Lung (tissue), 12 donors: Measurements from ENCODE around the gene ITPA. TPM values are rescaled to one million over a fixed set of nuclear protein-coding genes. Genes with fewer than 3 reads are reported as not detected.

Experiments
- ATAC-seq: fragments of 200-7000 bp; cut with Tn5 transposase; one replicate; pipeline ENCODE4 v1.9.1; 2020; ENCODE audit warnings: moderate number of reproducible peaks; ENCODE audit not compliant: insufficient read depth, low FRiP score
- DNase-seq, 3 donors: peaks; one replicate each; pipeline ENCODE4 v3.0.0-alpha.2; 2013 to 2017
- H3K27ac ChIP-seq, 2 donors: one replicate each; pipeline ENCODE4 v1.5.1; 2013; ENCODE audit warnings: mild to moderate bottlenecking in 2 of 2, moderate library complexity in 2 of 2, control low read depth in 1 of 2, inconsistent platforms in 1 of 2, low read depth in 1 of 2, low read length in 1 of 2
- H3K27me3 ChIP-seq, 3 donors: one replicate each; pipeline ENCODE4 v1.5.1; 2013; ENCODE audit warnings: low read length in 2 of 3; ENCODE audit not compliant: control insufficient read depth in 3 of 3, insufficient read depth in 3 of 3
- H3K36me3 ChIP-seq, 4 donors: one replicate each; pipeline ENCODE4 v1.5.1; 2013; ENCODE audit warnings: low read length in 4 of 4, mild to moderate bottlenecking in 1 of 4, moderate library complexity in 1 of 4; ENCODE audit not compliant: control insufficient read depth in 4 of 4, insufficient read depth in 4 of 4
- H3K4me1 ChIP-seq, 5 donors: one replicate each; pipeline ENCODE4 v1.5.1; 2013; ENCODE audit warnings: low read length in 5 of 5, mild to moderate bottlenecking in 2 of 5, moderate library complexity in 1 of 5; ENCODE audit not compliant: control insufficient read depth in 5 of 5, insufficient read depth in 5 of 5
- H3K4me3 ChIP-seq: one replicate; pipeline ENCODE4 v1.5.1; 2013; ENCODE audit warnings: mild to moderate bottlenecking, control low read depth, moderate library complexity
- H3K9ac ChIP-seq, 2 donors: one replicate each; pipeline ENCODE4 v1.5.1; 2013; ENCODE audit warnings: low read length in 2 of 2, control low read depth in 1 of 2; ENCODE audit not compliant: insufficient read depth in 1 of 2
- H3K9me3 ChIP-seq, 4 donors: one replicate each; pipeline ENCODE4 v1.5.1; 2013; ENCODE audit warnings: low read length in 3 of 4, mild to moderate bottlenecking in 1 of 4, moderate library complexity in 1 of 4; ENCODE audit not compliant: control insufficient read depth in 4 of 4, insufficient read depth in 3 of 4
- WGBS, 2 donors: extraction: QIAGEN DNeasy Blood & Tissue Kit; methylation state at CpG; one replicate each; pipeline ENCODE4 v1.1.7; 2013; 5-methylcytosine and 5-hydroxymethylcytosine counted together
- polyA plus RNA-seq, 2 donors: library from polyadenylated mRNA; stranded (reverse); fragments of 200-250 nt; gene quantifications; one replicate each; pipeline ENCODE4 v1.2.1, GENCODE V29; 2013
- total RNA-seq, 2 donors: library from RNA; depleted of rRNA in 1 of 2; stranded (reverse); fragments of >200 nt in 1 of 2; gene quantifications; one replicate each; pipeline ENCODE4 v1.2.1, GENCODE V29; 2014 to 2021
- TF ChIP-seq, protein P1 (sequence below): IDR thresholded peaks from 2 replicates; pipeline ENCODE4 v1.5.1; 2012; ENCODE audit warnings: mild to moderate bottlenecking; ENCODE audit errors: control extremely low read depth, extremely low read depth
- donor health status: control.
- donor health status: control.
- donor health status: Bipolar disorder and iron deficiency.
- donor health status: healthy.
- donor health status: DM: yes; HTN: yes; CAD: no.

Gene ITPA
- total and polyA plus RNA-seq, 4 donors = 32.7 to 95.8 (median 66.1) TPM

DNA sequence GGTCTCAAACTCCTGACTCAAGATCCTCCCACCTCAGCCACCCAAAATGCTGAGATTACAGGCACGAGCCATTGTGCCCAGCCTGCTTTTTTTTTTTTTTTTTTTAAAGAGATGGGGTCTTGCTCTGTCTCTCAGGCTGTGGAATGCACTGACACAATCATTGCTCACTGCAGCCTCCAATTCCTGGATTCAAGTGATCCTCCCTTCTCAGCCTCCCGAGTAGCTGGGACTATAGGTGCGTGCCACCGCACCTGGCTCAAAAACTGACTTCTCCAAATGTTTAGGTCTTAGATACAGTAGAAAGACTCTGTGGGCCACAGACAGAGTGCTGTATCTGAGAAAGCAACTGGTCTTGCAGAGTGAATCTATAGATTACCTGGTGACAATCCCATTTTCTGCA is 60.8 kb downstream of the ITPA start:
- Histone ChIP-seq H3K4me1 (no peaks in the 10 kb centered on the region), H3K4me3 (no peak overlapping the region), H3K9me3 (no peaks in the 10 kb centered on the region), H3K27me3 (no peaks in the 10 kb centered on the region), H3K27ac (no peak overlapping the region), H3K9ac (no peak overlapping the region), H3K36me3 (peaks cover 13 to 30% (median 20%) of the 10 kb centered on the region in 4 donors)
- DNase-seq (no peak), ATAC-seq (no peak)
- TF ChIP-seq, protein P1, sequence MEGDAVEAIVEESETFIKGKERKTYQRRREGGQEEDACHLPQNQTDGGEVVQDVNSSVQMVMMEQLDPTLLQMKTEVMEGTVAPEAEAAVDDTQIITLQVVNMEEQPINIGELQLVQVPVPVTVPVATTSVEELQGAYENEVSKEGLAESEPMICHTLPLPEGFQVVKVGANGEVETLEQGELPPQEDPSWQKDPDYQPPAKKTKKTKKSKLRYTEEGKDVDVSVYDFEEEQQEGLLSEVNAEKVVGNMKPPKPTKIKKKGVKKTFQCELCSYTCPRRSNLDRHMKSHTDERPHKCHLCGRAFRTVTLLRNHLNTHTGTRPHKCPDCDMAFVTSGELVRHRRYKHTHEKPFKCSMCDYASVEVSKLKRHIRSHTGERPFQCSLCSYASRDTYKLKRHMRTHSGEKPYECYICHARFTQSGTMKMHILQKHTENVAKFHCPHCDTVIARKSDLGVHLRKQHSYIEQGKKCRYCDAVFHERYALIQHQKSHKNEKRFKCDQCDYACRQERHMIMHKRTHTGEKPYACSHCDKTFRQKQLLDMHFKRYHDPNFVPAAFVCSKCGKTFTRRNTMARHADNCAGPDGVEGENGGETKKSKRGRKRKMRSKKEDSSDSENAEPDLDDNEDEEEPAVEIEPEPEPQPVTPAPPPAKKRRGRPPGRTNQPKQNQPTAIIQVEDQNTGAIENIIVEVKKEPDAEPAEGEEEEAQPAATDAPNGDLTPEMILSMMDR = no peak
- WGBS, 2 donors = 98 to 99% methylated on average over 4 of the region's 4 CpGs

DNA sequence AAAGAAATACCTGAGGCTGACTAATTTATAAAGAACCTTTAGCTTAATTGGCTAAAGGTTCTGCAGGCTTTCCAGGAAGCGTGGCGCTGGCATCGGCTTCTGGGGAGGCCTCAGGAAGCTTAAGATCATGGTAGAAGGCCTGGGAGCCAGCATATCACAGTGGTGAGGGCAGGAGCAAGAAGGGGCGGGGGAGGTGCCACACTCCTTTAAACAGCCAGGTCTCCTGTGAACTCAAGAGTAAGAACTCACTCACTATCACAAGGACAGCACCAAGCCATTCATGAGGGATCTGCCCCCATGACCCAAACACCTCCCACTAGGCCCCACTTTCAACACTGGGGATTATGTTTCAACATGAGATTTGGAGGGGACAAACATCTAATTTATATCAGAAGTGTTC is 64.1 kb downstream of the ITPA start:
- H3K9ac ChIP-seq = no peak overlapping the region
- no peak for DNase-seq
- H3K36me3 ChIP-seq = peaks cover 12 to 49% (median 35%) of the 10 kb centered on the region in 4 donors
- no peak overlapping the region for H3K4me3 ChIP-seq
- H3K27me3 ChIP-seq = no peaks in the 10 kb centered on the region
- no peak for ATAC-seq
- WGBS, 2 donors = 96 to 97% methylated on average over 4 of the region's 4 CpGs
- H3K27ac ChIP-seq = no peak overlapping the region
- TF ChIP-seq, protein P1 = no peak
- H3K9me3 ChIP-seq = no peaks in the 10 kb centered on the region
- H3K4me1 ChIP-seq = no peaks in the 10 kb centered on the region

Other genes with a start within 250 kb of the ITPA start
- gene GNRH2, start 165.9 kb upstream of the ITPA start, total RNA-seq = under 1 TPM in 1 of 2 donors, not detected in 1; 0.46 TPM
- gene GNRH2, start 165.9 kb upstream of the ITPA start, polyA plus RNA-seq = under 1 TPM; 0.14 to 0.16 TPM
- gene MRPS26, start 163.4 kb upstream of the ITPA start, total RNA-seq = 10 to 100 TPM; 29.8 to 47.1 TPM
- gene MRPS26, start 163.4 kb upstream of the ITPA start, polyA plus RNA-seq = 10 to 100 TPM; 67.5 to 67.8 TPM
- not detected for gene OXT, start 137.9 kb upstream of the ITPA start, total RNA-seq
- not detected for gene OXT, start 137.9 kb upstream of the ITPA start, polyA plus RNA-seq
- not detected for gene AVP, start 124.8 kb upstream of the ITPA start, total RNA-seq
- not detected for gene AVP, start 124.8 kb upstream of the ITPA start, polyA plus RNA-seq
- 10 to 100 TPM; 14.8 to 16.4 TPM for gene FASTKD5, start 49.6 kb upstream of the ITPA start, total RNA-seq
- gene FASTKD5, start 49.6 kb upstream of the ITPA start, polyA plus RNA-seq = 10 to 100 TPM in 1 of 2 donors, 1 to 10 TPM in 1; 8.6 to 12.4 TPM
- gene UBOX5, start 49.6 kb upstream of the ITPA start, total RNA-seq = 1 to 10 TPM; 5.5 to 6.3 TPM
- gene UBOX5, start 49.6 kb upstream of the ITPA start, polyA plus RNA-seq = 1 to 10 TPM; 4.0 TPM
- gene LZTS3, start 35.9 kb upstream of the ITPA start, total RNA-seq = 10 to 100 TPM; 13.9 to 18.6 TPM
- gene LZTS3, start 35.9 kb upstream of the ITPA start, polyA plus RNA-seq = 10 to 100 TPM in 1 of 2 donors, 1 to 10 TPM in 1; 8.8 to 12.4 TPM
- gene DDRGK1, start 4.8 kb upstream of the ITPA start, total RNA-seq = 10 to 100 TPM; 44.3 to 95.1 TPM
- gene DDRGK1, start 4.8 kb upstream of the ITPA start, polyA plus RNA-seq = 10 to 100 TPM; 78.2 to 93.6 TPM
- 1 to 10 TPM in 1 of 2 donors, under 1 TPM in 1; 0.40 to 8.8 TPM for gene SLC4A11, start 29.7 kb downstream of the ITPA start, total RNA-seq
- 1 to 10 TPM; 2.8 to 6.5 TPM for gene SLC4A11, start 29.7 kb downstream of the ITPA start, polyA plus RNA-seq
- 10 to 100 TPM; 17.1 to 26.1 TPM for gene DNAAF9, start 198.2 kb downstream of the ITPA start, total RNA-seq
- 1 to 10 TPM; 5.9 to 6.1 TPM for gene DNAAF9, start 198.2 kb downstream of the ITPA start, polyA plus RNA-seq